T-helper 1 cell treated with Interleukin-12 subunit alpha and Interleukin-12 subunit beta and Interleukin-4 antibody, amounts not matched to agents 30 ng/mL and 1 ng/mL, for 36 hours (primary cell): ENCODE data around the gene CCDC88A. TPM values are rescaled to one million over a fixed set of nuclear protein-coding genes. Genes with fewer than 3 reads are reported as not detected.
"Not testable (repeated sequence)": the region's sequence is repeated elsewhere in the genome, so short reads cannot be mapped to it uniquely, and the experiment has no call there.

Experiments
- intact Hi-C: fragments of 100-400 bp; cut with micrococcal nuclease; formaldehyde crosslinking; loops from one replicate; pipeline ENCODE4 v1.15.1; 2024
- total RNA-seq: library from RNA; stranded (reverse); gene quantifications from 2 replicates; pipeline ENCODE4 v1.2.3, GENCODE V29; 2022

The CCDC88A gene
- total RNA-seq, 1 donor from 2014 or later: 6.8 TPM

GRCh38 chr2:55259586-55259985 lies 160.1 kb downstream of the CCDC88A start:
- intact Hi-C loops: not testable (repeated sequence)

DNA sequence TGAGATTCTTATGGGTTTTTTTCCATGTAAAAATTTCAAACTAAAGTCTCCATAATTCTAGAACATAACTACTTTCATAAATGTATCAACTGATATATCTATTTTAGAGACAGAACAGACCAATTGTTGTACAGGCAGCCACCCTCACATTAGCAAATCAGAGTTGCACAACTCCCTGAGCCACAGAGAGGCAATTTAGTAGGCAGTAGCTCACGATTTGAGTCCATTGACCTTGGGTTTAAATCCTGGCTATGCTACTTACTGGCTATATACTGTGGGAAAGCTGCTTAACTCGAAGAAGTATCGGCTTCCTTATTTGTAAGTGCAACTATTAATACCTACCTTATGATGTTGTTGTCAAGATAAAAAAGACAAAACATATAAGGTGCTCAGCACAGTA lies 166.8 kb downstream of the CCDC88A start:
- intact Hi-C loops: no loop called here

DNA sequence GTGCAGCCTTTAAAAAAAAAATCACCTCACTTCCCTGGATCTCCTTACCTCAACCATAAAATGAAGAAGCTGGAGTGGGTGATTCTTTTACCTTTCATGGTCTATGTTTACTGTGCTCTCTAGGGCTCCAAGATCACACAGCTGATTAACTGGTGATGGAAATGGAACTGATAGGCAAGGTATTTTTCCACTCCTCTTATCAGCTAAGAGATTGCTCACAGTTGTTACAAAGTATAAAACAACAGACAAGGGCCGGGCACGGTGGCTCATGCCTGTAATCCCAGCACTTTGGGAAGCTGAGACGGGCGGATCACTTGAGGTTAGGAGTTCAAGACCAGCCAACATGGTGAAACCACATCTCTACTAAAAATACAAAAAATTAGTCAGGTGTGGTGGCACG lies 172.6 kb downstream of the CCDC88A start:
- intact Hi-C loops: no loop called here

DNA sequence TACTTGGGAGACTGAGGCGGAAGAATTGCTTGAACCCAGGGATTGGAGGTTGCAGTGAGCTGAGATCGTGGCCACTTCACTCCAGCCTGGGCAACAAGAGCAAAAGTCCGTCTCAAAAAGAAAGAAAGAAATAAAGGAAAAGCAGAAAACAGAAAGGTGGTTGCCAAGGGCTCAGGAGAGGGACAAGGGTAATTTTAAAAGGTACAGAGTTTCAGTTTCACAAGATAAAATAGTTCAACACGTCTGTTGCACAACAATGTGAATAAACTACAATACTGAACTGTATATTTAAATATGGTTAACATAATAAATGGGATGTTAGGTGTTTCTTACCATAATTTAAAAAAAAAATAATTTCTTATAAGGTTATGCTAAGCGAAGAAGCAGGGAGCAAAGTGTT lies 174.2 kb downstream of the CCDC88A start:
- intact Hi-C loops: no loop called here

GRCh38 chr2:55242617-55243016 lies 177.0 kb downstream of the CCDC88A start:
- intact Hi-C loops: no loop called here

DNA sequence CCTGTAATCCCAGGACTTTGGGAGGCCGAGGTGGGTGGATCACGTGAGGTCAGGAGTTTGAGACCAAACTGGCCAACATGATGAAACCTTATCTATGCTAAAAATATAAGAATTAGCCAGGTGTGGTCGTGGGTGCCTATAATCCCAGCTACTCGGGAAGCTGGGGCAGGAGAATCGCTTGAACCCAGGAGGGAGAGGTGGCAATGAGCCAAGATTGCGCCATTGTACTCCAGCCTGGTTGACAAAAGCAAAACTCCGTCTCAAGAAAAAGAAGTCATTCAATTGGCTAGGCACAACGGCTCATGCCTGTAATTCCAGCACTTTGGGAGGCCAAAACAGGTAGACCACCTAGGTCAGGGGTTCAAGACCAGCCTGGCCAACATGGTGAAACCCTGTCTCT lies 178.1 kb downstream of the CCDC88A start:
- intact Hi-C loops: not testable (repeated sequence)

GRCh38 chr2:55239656-55240222 lies 179.9 kb downstream of the CCDC88A start:
- intact Hi-C loops: no loop called here

Other genes with a start within 250 kb of the CCDC88A start
- gene CLHC1, start 187.6 kb downstream of the CCDC88A start, total RNA-seq: 16.1 and 17.0 TPM in 2 replicates
- 852 and 888 TPM in 2 replicates for gene RPS27A, start 187.2 kb downstream of the CCDC88A start, total RNA-seq
- 22.0 and 22.9 TPM in 2 replicates for gene MTIF2, start 150.6 kb downstream of the CCDC88A start, total RNA-seq
- 20.9 and 24.2 TPM in 2 replicates for gene CFAP36, start 99.9 kb upstream of the CCDC88A start, total RNA-seq
- gene PPP4R3B, start 197.8 kb upstream of the CCDC88A start, total RNA-seq: 81.0 and 90.7 TPM in 2 replicates